AG08395 (cell line): ENCODE data around the gene TECR.
"Not testable (repeated sequence)": the region's sequence is repeated elsewhere in the genome, so short reads cannot be mapped to it uniquely, and the experiment has no call there.

ENCODE experiments used
- DNase-seq: peaks from one replicate; pipeline ENCODE4 v3.0.0; 2012; ENCODE audit warnings: mixed read lengths, low spot score

Gene TECR

GRCh38 chr19:14561249-14561648, 31.9 kb downstream of the TECR start:
- no peak for DNase-seq

- DNase-seq: peak; percentile 19
These were observed 32.5 kb downstream of the TECR start for GRCh38 chr19:14561847-14562351.

- DNase-seq: no peak
These were observed 33.5 kb downstream of the TECR start for GRCh38 chr19:14562660-14563589.

- no peak for DNase-seq
These were observed 34.2 kb downstream of the TECR start for GRCh38 chr19:14563590-14563926.

GRCh38 chr19:14563989-14564651, 34.7 kb downstream of the TECR start:
- peak; percentile 18 for DNase-seq

GRCh38 chr19:14564652-14565297, 35.4 kb downstream of the TECR start:
- not testable (repeated sequence) for DNase-seq

GRCh38 chr19:14565298-14565679, 35.9 kb downstream of the TECR start:
- DNase-seq: no peak

GRCh38 chr19:14565765-14566711, 36.6 kb downstream of the TECR start:
- no peak for DNase-seq

GRCh38 chr19:14566712-14567077, 37.3 kb downstream of the TECR start:
- DNase-seq: no peak

- DNase-seq: no peak
These were observed 37.7 kb downstream of the TECR start for GRCh38 chr19:14567079-14567478.

GRCh38 chr19:14570864-14571527, 41.6 kb downstream of the TECR start:
- no peak for DNase-seq

GRCh38 chr19:14571695-14572490, 42.5 kb downstream of the TECR start, which contains the start of gene NDUFB7:
Gene NDUFB7, minus strand, starts transcription at chr19:14572066. Its CDS starts 66 bp downstream, at chr19:14572000.
- peak; percentile 94 for DNase-seq

- DNase-seq: no peak
These were observed 46.1 kb downstream of the TECR start for GRCh38 chr19:14575428-14575980.

- no peak for DNase-seq
These were observed 47.0 kb downstream of the TECR start for GRCh38 chr19:14576363-14576762.

- no peak for DNase-seq
These were observed 47.9 kb downstream of the TECR start for GRCh38 chr19:14577264-14577663.

- no peak for DNase-seq
These were observed 48.6 kb downstream of the TECR start for GRCh38 chr19:14577885-14578427.

- no peak for DNase-seq
These were observed 51.3 kb downstream of the TECR start for GRCh38 chr19:14580623-14581237.

GRCh38 chr19:14582894-14583340, 53.5 kb downstream of the TECR start, which contains the start of gene CLEC17A:
Gene CLEC17A, plus strand, starts transcription at chr19:14583084. Its CDS starts 77 bp downstream, at chr19:14583161.
- no peak for DNase-seq

- DNase-seq: not testable (repeated sequence)
These were observed 55.0 kb downstream of the TECR start for GRCh38 chr19:14584372-14584771.
